GM21529 (cell line): ENCODE data around the gene CCDC102B.
"Not testable (repeated sequence)": the region's sequence is repeated elsewhere in the genome, so short reads cannot be mapped to it uniquely, and the experiment has no call there.

Experiments used
- ATAC-seq: cut with Tn5 transposase; IDR thresholded peaks from one replicate; pipeline ENCODE4 v1.9.1; 2021; ENCODE audit not compliant: unreplicated experiment

Gene CCDC102B

DNA sequence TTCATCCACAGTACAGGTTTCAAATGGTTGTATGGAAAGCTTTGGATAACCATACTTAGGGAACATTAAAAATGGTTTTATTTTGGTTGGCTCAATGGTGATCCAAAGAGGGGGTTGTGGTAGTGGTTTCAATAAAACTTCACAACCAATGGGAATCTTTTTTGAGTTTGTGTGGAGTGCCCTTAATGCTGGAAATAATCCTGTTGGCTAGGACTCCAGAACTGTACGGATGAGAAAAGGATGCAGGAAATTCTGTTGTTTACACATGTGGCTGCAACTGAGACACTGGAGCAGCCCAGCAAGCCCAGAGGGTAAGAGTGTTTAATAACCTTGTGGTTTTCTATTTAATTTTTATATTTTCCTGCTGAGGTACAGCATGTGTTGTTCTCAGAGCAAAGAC lies at the start of gene CCDC102B:
Gene CCDC102B (plus strand): TSS at position 210 of the 400 bp plus-strand sequence. CDS start 38,684 bp downstream, outside the sequence.
- ATAC-seq: no peak

- no peak for ATAC-seq
Measured at GRCh38 chr18:68757126-68757525, 40.8 kb upstream of the CCDC102B start.

DNA sequence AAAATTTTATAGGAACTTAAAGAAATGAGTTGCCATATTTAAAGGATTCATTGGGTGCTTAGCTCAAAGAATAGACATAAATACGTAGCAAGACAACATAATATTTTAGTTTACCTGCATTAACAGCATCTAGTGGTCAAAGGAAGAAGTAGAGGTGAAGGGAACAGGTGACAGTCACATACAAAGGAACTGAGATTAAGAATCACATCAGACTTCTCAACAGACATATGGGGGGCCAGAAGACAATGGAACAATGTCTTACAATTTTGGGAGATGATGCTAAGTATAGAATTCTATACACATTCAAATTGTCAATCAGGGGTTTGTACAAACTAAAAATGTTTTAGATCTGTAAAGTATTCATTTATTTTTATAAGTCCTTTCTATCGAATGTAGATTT lies 38.6 kb upstream of the CCDC102B start:
- no peak for ATAC-seq

- ATAC-seq: no peak
Measured at GRCh38 chr18:68763083-68763482, 34.8 kb upstream of the CCDC102B start.

DNA sequence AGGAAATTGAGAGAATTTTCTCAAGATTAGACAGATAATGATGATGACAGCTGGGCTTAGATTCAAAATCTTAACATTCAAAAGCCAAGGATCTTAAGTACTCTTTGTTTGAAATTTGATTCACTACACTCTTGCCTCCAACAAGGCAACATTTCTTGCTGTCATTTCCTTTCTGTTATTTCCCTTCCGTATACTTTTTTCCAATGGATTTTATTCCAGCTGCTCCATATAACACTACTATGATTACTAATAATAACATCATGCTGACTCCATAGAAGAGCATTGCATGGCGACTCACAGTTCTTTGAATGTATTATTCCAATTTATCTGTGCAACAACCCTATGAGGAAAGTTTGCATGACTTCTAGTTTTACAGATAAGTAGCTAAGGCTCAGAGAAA lies 33.9 kb upstream of the CCDC102B start:
- no peak for ATAC-seq

DNA sequence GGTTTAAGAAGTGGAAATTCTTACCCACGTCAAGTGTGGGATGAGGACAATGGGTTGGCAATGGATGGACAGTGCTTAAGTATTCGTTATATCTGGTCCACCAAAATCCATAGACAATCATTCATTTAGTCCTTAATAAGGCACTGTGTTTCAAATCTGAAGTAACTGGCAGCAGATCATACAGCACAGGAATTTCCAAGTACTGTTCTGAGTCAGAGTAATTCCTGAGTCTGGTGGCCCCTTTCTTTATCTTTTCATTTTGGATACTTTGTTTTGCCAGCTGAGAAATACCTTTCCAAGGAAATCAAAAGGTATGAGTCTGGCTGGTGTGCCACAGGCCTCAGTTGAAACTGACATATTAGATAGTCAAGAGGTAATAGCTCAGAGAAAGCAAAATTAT lies 31.4 kb upstream of the CCDC102B start:
- ATAC-seq: no peak

DNA sequence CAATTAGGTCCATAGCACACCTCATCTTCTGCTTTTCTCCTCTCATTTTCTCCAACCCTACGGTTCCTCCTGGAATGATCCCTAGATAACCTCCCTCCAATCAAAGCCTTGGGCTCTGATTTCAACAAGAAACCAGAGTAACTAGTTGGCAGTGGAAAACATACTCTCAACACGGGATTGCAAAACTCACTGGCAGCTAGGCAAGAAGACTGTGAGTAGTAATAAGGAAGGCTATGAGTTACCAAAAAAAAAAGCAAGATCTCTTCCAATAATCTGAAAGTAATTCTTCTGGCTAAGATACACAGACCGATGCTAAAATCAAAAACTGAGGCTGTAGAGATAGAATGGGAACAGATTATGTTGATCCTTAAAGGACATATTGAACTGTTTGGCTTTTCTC lies 28.4 kb upstream of the CCDC102B start:
- ATAC-seq: no peak

GRCh38 chr18:68772268-68772667 lies 25.6 kb upstream of the CCDC102B start:
- no peak for ATAC-seq

- ATAC-seq: no peak
Measured at GRCh38 chr18:68778280-68778886, 19.5 kb upstream of the CCDC102B start.

DNA sequence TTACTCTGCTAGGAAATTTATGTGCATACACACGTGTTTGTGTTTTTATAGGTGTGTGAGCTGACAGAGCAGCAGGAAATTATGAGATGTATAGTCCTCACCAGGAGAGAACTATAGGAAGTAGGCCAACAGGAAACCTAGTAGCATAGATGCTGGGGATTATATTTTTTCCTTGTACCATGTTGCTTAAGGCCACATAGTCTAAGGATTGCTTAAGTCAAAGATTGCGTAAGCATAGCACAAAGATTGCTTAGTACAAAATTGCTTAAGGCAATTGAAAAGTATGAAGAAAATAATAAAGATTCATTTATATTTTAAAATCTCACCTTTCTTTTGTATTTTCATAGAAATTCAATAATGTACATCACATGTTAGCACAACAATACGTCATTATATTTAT lies 18.7 kb upstream of the CCDC102B start:
- ATAC-seq: no peak

DNA sequence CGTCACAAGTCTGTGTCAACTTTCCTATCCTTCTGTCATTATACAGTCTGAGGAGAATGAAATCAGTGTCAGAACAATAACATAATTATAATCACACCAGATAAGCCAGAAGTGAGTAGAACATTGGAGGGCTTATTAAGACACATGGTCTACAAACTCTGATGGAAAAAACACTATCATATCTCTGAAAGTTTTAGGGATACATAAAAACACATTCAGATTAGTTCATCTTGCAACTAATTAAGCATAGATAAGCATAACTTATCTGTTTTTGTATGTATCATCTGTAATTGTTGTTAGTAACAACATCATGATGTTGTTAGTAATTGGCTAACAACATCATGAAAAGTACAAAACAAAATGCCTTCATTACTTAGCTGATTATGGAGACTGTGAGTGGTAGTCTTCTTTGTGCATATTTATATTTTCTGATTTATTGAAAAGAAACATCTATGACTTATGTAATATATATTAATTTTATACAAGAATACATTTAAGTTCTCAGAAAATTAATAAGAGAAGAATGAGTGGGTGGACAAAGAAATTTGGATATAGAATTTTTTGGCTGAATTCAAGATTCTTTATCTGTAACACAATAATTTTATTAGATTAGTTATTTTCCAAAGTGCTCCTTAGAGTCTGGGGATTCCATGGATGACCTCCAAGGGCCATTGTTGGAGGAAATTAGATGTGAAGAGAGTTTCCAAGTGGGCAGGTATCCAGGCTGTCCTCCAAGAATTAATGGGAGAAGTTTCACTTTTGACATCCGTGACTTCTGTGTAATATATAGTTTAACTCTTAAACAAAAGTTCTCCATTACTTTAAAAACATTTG lies 16.9 kb upstream of the CCDC102B start:
- ATAC-seq: no peak

- ATAC-seq: no peak
Measured at GRCh38 chr18:68783506-68783905, 14.4 kb upstream of the CCDC102B start.

GRCh38 chr18:68784071-68784470 lies 13.8 kb upstream of the CCDC102B start:
- ATAC-seq: no peak

DNA sequence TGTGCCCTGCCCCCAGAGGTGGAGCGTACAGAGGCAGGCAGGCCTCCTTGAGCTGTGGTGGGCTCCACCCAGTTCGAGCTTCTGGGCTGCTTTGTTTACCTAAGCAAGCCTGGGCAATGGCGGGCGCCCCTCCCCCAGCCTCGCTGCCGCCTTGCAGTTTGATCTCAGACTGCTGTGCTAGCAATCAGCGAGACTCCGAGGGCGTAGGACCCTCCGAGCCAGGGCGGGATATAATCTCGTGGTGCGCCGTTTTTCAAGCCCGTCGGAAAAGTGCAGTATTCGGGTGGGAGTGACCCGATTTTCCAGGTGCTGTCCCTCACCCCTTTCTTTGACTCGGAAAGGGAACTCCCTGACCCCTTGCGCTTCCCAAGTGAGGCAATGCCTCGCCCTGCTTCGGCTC lies 7.6 kb upstream of the CCDC102B start:
- ATAC-seq: not testable (repeated sequence)

GRCh38 chr18:68791801-68792200 lies 6.1 kb upstream of the CCDC102B start:
- ATAC-seq: no peak

GRCh38 chr18:68793951-68794350 lies 3.9 kb upstream of the CCDC102B start:
- ATAC-seq: no peak

DNA sequence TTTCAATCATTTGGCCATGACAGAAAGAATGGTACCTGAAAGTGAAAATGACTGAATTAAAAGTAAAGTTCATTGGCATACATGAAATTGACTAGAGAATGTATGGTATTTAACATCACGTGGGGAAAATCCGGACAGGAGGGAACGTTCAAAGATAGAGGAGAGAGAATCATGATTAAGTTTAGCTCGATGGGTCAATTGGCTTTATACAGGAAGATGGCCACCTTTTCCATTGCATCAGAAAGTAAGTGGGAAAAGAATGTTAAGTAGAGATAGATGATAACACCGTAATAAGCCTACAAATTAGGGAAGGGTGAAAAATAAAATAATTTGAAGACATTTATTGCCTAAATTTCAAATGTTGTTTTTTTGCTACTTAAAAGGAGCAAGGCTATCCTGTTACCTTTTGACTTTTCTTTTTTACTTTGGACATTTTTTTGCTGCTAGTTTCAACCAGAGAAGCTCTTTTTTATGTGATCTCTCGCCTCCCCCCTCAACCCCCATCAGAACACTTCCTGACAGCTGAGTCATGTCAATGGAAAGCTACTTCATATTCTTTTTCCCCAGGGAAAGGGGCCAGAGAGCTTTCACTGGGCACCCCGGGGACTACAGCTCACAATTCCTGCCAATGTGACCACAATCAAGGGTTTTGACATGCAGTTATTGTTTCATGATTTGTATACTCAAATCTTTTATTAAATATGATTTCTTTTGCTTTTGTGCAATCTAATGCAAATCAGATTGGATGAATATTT lies 767 bp upstream of the CCDC102B start:
- no peak for ATAC-seq

GRCh38 chr18:68800075-68800474 lies 2.2 kb downstream of the CCDC102B start:
- no peak for ATAC-seq

GRCh38 chr18:68803356-68803755 lies 5.5 kb downstream of the CCDC102B start:
- ATAC-seq: no peak

DNA sequence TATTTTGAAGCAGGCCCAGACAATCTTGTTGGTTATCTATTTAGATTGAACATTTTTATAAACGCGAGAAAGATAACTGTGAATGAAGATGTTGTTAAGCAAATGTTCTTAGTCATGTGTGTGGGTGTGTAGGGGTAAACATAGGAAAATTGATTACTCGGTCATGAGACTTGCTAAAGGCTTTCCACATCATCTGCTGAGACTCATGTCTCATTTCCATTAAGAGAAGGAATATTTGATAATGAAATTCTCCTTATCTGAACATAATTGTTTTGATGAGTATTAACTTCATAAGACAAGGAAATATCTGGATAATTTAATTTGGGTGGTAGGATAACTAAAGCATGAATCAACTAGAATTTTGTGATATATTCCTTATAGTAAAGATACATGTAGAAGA lies 19.7 kb downstream of the CCDC102B start:
- ATAC-seq: no peak

- no peak for ATAC-seq
Measured at GRCh38 chr18:68818584-68818983, 20.7 kb downstream of the CCDC102B start.

DNA sequence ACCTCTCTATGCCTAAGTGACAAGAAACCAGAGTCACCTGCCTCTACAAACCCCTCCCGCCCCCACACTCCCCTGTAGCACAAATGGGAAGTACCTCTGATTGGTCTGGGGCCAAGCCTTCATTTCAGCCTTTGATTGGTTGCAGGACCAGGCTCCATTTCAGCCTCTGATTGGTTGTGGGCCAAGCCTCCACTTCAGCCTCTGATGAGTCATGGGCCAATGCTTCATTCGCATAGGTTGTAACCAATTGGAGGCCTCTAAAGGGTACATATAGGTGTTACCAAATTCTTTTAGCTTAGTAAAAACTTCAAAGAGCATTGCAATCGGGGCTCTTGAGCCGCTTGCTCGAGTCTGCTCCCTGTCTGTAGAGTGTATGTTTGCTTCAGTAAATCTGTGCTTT lies 25.0 kb downstream of the CCDC102B start:
- no peak for ATAC-seq
